LNCAP (cell line): ENCODE measurements around the gene IDH3B.

Experiments
- TF ChIP-seq, protein P1 (sequence below): fragments of 450-650 bp; IDR thresholded peaks from 2 replicates; pipeline ENCODE4 v1.5.1; 2017; ENCODE audit warnings: mild to moderate bottlenecking

The IDH3B gene

DNA sequence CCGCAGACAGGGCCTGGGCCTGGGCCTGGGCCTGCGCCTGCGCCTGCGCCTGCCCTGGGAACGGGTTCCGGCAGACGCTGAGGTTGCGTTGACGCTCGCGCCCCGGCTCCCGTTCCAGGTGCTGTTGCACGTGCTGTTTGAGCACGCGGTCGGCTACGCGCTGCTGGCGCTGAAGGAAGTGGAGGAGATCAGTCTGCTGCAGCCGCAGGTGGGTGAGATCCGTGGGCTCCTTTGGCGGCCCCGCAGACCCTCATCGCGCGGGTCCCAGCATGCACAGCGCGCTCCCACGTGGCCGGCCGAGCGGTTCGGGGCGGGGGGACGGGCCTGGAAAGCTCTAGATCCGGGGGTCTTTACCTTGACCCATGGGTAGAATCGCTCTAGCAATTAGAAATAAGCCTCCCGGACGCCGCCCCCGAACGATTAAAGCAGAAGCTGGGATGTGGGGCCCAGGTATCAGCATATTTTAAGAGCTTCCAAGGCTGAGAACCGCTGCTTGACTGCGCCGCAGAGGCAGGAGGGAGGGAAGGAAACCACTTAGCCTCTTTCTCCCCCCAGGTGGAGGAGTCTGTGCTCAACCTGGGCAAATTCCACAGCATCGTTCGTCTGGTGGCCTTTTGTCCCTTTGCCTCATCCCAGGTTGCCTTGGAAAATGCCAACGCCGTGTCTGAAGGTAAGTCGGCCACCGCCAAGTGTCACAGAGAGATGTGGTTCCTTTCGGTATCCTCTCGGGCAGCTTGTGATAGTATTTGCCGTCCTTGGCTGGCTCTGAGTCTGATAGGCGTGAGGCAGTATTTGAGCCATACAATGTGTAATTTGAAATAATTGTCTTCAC is 11.1 kb downstream of the IDH3B start:
- TF ChIP-seq, protein P1, sequence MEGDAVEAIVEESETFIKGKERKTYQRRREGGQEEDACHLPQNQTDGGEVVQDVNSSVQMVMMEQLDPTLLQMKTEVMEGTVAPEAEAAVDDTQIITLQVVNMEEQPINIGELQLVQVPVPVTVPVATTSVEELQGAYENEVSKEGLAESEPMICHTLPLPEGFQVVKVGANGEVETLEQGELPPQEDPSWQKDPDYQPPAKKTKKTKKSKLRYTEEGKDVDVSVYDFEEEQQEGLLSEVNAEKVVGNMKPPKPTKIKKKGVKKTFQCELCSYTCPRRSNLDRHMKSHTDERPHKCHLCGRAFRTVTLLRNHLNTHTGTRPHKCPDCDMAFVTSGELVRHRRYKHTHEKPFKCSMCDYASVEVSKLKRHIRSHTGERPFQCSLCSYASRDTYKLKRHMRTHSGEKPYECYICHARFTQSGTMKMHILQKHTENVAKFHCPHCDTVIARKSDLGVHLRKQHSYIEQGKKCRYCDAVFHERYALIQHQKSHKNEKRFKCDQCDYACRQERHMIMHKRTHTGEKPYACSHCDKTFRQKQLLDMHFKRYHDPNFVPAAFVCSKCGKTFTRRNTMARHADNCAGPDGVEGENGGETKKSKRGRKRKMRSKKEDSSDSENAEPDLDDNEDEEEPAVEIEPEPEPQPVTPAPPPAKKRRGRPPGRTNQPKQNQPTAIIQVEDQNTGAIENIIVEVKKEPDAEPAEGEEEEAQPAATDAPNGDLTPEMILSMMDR: no peak

DNA sequence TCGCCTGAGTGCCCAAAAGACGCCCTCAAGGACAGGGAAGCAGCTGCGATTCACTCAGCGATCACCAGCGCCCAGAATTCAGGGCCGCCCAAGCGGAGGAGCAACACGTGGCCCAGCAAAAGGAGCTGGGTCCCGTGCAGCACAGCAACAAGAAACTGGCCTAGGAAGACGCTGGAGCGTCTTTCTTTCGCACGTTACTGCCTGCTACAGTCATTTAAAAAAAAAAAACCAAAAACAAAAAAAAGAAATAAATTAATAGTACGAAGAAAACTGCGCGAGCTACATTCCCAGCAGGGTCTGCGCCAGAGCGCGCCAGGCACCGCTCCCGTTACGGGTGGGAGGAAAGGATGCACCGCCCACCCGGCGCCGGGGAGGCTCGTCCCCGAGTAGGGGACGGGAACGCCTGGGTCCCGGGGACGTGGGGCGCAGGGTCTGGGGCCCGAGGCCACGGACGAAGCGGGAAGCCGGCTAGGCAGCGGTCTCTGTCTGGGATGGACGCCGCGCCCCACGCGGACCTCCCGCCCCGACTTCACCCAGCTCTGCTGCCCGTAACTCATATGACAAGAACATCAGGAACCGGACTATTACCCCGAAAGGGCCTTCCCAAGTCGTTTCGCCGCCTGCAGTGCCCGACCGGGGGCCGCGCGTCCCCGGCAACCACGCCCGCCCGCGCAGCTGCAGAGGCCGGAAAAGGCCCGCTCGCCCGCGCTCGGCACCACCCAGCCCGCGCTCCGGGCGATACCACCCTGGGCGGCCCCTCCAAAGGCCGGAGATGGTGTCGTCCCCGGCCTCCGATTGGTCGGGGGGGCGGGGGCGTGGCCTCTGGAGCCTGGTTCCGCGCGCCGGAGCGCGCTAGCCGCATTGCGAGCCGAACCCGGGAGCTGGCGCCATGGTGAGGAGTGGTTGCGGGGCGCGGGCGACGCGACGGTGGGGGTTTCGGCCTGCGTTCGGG is 12.0 kb downstream of the IDH3B start, which contains the start of gene NOP56:
TSS of gene NOP56 (plus strand) at position 861 of the 952 bp plus-strand sequence. CDS start at position 890, 29 bp downstream.
- TF ChIP-seq, protein P1: no peak

DNA sequence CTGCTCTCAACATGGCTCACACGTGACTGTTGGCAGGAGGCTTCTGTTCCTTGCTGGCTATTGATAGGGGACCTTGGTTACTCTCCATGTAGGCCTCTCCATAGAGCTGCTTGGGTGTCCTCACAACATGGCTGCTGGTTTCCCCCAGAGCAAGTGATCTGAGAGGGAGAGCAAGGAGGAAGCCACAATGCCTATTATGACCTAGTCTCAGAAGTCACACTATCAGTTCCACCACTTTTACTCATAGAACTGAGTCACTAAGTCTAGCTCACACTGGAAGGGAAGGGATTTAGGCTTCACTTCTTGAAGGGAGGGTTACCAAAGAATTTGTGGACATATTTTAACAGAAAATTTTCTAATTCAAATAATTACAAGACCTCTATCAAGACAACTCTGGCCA is 20.3 kb downstream of the IDH3B start:
- TF ChIP-seq, protein P1: no peak

DNA sequence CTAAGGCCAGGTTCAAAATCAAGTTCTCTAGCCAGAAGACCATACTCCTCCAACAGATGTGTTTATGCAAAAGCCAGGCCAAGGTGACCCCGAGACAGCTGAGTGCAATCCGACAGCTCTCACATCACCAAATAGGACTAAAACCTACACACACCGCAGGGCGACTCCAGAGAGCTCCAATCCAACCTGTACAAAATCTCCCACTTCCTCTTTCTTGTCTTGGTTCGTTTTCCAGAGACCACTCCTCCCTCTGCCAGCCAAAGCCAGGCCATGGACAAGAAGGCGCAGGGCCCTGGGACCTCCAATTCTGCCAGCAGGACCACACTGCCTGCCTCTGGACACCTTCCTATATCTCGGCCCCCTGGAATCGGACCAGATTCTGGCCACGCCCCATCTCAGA is 23.1 kb downstream of the IDH3B start:
- TF ChIP-seq, protein P1: no peak

DNA sequence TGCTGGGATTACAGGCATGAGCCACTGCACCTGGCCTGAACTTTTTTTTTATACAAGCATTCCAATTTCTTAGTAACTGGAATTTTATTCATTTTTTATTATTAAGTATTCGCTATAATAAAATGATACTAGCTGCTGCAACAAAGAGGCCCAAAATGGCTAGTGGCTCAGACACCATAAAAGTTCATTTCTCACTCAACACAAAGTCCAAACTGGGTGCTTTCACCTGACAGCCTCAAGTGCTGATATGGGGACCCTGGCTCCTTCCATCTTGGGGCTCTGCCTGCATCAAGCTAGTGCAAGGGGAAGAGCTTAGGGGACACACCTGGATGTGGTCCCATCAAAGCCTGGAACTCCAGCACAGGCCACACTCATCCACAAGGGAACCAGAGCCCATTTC is 23.8 kb downstream of the IDH3B start:
- TF ChIP-seq, protein P1: no peak

DNA sequence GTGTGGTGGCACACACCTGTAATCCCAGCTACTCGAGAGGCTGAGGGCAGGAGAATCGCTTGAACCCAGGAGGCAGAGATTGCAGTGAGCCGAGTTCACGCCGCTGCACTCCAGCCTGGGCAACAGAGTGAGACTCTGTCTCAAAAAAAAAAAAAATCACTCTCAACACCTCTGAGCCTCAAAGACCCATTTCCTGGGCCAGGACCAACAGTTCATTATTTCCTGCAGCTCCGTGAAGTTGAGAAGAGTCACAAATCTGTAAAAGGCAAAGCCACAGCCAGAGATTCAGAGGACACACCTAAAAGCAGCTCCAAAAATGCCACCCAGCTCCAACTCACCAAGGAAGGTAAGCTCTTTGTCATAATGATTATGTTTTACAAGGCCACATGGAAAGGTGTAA is 26.8 kb downstream of the IDH3B start:
- TF ChIP-seq, protein P1: no peak

DNA sequence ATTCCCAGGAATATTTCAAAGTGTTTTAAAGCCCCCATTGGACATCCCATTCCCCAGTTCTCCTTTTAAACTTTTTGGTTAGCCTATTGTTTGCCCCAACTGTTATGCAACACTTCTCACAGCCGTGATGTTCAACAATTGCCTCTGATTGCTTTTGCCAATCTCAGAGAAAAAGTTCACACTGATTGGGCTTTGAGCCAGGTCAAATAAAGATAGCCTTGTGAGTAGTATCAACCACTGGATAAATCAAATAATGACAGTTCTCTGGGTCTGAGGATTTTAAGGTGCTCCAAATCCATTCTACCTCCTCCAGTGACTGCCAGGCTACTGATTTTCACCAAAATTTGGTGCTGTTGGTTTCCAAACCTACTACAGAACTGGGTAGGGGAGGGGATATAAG is 30.6 kb downstream of the IDH3B start:
- TF ChIP-seq, protein P1: no peak
